GM10847 (cell line): Measurements from ENCODE around the gene SEPTIN7.

ENCODE experiments used
- POLR2A ChIP-seq: IDR thresholded peaks from 2 replicates; pipeline ENCODE4 v1.6.1; 2011; ENCODE audit not compliant: insufficient read length; ENCODE audit errors: extremely low read depth

Gene SEPTIN7

DNA sequence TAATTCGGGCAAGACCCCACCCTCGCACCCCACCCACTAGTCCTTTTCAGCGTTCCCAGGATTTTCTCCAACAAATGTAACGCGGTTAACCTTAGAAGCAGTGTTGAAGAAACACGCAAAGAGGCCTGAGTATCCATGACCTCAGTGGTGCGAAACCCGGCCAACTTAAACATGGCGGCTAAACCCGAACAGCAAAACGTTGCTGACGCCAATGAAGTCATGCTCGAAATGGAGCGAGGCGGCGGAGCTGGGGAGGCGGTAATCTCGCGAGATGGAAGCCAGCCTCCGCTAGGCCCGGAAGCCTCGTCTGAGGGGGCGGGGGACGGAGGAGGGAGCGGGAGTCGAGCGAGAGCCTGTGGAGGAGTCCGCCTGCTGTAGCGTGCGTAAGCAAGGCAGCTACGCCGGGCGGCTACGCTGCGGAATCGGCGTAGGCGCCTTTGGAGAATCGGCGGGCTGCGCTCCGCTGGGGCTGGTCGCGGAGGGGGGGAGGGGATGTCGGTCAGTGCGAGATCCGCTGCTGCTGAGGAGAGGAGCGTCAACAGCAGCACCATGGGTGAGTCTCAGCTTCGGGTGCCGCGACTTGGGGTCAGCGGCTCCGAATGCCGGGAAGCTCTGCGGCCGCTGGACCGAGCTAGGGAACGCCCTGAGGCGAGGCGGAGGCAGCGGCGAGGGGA is at the start of gene SEPTIN7:
TSS of gene SEPTIN7 (plus strand) at position 340 of the 674 bp plus-strand sequence. CDS start at position 493, 153 bp downstream.
- TF ChIP-seq POLR2A, result peak; percentile 68

DNA sequence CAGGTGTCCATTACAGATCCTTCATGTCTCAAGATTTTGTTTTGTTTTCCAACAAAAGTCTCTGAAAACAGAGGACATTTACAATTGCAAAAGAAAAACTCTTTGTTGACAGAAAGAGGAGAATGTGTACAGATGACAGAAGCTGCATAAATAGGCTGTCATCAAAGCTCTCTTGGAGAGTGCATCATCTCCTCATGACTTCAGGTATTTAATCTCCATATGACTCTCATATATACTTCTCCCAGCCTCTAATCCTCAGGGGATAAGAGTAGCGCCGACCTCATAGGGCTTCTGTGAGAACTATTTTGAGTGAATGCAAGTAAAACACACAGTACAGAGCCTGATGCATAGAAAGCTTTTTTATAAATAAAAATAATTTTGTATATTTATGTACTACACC is 48.1 kb upstream of the SEPTIN7 start:
- TF ChIP-seq POLR2A, result no peak

DNA sequence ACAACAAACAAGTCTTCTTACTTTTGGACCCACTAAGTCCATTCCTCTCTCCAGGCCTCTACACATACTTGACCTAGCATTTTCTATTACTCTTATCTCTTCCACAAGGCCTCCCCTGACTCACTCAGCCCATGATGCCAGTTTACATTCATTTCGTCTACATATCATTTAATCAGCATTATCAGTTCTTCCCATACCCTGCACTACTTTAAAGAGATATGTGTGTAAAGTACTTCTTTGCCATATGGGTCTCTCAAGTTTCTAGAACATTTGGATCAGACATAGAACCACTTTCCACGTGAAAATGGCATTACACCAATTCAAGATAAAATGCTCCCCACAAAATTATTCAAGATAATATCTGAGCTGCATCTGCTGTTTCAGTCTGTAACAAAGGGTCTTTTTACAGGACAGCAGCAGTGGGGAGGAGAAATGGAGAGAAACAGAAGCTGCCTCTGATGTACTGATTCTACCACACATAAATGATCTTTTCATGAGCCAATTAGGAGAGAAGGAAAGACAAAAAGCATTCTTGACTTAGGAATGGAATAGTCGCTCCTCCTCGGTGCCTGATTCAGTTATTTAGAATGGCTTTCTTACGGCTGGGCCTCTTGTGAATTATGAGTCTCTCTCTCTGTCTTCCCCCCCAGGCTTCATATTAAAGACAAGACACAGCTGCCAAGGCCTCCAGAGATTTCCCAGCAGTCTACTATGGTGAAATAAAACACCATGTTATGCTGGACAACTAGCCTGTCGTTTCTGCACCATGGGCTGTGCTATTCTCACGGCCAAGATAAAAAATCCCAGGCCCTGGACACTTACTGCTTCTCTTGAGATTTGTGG is 46.9 kb upstream of the SEPTIN7 start:
- no peak for TF ChIP-seq POLR2A

DNA sequence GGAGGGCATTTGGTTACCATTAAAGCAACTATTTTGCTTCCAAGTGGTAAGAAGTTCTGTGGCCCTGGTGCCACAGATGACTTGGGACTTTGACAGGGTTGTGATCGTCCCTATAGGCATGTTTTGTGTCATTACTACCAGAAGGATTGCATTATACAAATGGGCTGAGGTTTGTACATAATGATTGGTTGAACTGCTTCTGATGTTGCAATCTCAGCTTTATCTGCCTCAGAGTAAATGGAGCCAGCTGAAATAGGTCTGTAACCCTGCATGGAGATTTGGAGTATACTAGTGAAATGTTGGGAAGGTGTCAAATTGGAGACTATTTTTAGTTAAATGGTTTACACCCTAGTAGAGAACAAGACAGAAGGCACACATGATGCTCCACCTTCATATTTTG is 46.1 kb upstream of the SEPTIN7 start:
- TF ChIP-seq POLR2A, result no peak

DNA sequence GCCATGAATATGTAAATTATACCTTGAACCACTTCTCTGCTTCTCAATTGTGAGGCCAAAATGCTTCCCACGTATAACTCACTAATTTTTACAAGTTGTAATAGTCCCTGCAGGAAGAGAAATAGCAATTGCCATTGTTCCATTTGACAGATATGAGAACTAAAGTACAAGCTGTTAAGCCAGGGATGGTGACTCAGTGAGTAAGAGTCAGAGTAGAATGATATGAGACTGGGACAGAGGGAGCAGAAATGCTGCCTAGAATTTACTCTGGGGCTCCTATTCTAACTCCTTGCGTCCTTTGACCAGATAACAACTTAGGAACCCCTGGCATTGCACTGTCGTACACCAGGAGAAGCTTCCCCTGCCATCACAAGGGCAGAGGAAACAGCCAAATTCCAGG is 45.1 kb upstream of the SEPTIN7 start:
- no peak for TF ChIP-seq POLR2A

DNA sequence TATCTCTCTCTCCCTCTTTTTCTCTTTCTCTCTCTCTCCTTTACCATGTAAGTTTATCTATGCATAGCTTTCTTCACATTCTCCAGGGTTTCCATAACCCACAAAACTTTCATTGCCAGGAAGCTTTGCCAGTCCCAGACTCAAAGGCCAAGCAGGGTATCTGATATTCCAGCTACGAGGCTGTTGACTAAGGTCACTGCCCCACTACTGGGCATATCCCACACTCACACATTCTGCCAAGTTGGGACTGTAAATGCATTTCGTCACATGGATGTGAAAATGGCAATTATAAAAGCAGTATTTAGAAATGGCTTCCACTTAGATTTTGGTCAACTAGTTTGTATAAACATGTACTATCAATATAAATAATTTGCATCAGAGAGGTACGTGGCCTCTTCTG is 43.3 kb upstream of the SEPTIN7 start:
- TF ChIP-seq POLR2A, result no peak

DNA sequence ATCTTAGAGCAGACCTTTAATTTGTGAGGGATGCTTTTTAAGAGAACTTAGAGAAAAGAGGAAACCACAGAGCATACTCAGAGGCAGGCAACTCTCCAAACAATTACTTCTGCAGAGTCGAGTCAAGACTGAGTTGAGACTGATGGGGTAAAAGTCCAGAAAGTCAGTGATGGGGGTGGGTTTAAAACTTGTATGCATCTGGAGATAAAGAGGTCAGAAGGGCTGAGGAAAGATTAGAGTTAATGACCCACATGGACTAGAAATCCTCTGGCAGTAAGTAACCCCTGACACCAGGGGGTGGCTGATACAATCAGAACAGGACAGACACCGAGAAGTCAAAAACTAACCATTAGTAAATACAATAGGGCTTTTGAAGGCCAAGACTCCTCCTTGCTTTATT is 42.4 kb upstream of the SEPTIN7 start:
- no peak for TF ChIP-seq POLR2A

DNA sequence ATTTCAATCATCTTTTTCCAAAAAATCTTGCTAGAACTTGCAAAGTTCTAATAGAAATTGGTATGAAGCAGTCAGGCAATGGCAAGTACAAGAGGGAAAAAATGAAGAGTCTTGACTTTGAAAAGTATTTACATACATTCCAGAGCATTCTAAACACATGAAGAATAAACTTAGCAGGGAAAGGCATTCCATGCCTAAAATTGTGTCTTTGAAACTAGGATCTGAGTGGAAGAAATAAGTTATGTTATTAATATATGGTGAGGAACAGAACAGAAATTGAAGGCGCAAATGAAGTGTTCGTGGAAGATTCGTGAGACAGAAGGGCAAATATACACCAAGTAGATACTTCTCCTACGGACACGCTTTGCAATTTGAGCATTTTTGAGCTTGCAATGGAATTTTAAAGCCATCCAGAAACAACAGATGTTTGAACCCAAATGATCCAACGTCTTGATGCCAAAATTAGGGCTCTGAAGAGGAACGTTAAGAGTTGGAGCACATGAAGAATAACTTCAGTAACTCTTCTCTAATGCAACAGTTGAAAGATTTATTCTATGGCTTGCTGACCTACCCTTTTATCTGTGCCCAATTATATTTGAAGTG is 40.6 kb upstream of the SEPTIN7 start:
- no peak for TF ChIP-seq POLR2A

DNA sequence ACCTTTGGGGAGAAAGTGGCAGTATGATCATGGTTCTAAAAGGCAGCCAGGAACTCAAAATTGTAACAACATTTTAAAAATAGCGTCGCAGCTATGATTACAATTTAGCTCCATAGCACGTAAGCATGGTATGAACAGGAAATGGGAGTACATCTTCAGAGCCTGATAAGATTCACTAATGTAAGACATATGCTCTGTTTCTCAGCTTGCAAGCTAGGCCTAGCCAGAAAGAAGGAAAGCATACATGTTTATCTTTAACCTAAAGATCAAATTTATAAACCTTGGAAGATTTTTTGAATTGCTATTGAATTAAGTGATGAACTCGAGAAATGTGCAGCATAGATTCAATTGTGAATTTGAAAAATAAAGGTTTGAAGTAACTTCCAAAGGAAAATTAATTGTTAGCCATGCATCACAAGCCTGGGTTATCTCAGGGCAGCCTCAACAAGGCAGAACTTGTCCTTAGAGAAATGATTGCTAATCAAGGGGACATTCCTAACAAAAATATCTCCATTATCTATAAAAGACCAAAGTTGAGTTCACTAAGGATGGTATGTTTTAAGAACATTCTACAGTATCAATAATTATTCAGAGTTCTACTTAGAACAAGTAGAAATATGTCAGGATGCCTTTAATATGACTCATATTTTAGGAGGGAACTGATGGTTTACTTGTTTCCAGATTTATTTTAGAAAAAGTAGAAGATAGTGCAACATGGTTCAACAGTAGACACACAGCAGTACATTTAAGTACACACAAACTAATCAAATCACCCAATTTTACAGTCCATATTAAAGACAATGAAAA is 38.8 kb upstream of the SEPTIN7 start:
- TF ChIP-seq POLR2A, result no peak

DNA sequence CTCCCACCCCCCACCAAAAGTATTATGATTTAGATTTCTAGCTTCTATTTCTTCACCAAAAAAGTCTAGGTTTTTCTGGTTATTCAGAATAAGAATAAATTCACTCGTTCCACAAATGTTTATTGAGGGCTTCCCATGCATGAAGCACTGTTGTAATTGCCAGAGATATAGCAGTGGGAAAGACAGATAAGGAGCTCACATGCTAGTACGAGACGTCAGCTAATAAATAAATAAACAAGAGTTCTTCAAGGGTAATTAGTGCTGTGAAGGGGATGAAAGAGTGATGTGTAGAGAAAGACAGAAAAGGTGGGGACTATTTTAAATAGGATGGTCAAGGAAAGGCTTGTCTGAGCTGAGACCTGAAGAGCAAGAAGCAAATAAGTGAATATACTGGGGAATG is 38.1 kb upstream of the SEPTIN7 start:
- TF ChIP-seq POLR2A, result no peak

DNA sequence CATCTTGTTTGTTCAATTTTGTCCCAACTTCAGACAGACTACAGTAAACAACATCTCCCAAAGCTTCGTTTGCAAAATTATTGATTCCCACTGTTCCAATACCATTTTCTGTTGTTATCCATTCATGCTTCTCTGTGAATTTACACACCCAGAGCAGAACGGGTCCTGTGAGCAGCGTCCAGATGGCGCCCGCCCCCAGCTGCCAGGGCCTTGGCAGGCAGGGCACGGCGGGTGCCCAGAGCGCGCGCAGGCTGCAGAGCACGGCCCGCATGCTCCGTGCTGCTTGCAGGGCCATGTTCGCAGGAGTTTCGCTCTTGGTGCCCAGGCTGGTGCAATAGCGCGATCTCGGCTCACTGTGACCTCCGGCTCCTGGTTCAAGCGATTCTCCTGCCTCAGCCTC is 32.5 kb upstream of the SEPTIN7 start:
- no peak for TF ChIP-seq POLR2A

DNA sequence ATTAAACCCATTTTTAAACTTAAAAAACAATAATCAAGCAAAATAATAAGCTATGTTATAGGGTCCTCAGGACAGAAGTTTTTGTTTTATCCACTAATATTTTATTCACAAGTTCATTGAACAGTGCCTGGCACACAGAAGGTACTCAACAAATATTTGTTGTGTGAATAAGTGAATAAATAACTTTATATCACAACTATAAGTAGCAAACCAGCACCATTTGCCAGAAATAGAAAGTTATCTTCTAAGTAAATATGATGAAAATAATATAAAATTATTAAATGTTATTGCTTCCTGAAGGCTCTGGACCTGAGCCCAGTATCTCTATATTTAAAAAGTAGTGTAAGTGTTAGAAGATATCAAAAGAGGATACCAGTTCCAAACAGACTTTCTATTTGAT is 29.1 kb upstream of the SEPTIN7 start:
- no peak for TF ChIP-seq POLR2A

DNA sequence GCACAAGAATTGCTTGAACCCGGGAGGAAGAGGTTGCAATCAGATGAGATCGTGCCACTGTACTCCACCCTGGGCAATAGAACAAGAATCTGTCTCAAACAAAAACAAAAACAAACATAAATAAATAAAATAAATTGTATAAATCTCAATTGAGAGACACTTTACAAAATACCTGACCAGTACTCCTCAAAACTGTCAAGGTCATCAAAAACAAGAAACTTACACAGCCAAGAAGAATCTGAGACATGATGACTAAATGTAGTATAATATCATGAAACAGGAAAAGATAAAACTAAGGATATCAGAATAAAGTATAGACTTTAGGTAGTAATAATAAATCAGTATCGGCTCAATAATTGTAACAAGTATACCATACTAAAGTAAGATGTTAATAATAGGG is 26.9 kb upstream of the SEPTIN7 start:
- no peak for TF ChIP-seq POLR2A

DNA sequence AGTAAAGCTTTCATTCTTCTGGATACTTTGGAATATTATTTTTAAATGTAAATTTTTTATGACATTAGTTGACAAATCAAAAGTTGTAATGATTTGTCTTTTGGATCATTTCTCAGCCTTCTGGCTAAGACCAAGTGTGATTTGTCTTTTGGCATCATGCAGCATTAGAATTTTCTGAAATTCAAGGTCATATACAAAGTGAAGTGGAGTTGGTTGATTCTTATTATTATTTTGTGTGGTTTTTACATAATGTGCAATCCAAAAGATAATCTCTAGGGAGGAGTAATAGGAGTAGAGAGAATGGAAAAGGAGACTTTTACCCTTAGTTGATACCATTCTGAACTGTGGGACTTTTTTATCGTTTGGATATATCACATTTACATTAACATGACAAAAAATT is 24.2 kb upstream of the SEPTIN7 start:
- TF ChIP-seq POLR2A, result no peak

DNA sequence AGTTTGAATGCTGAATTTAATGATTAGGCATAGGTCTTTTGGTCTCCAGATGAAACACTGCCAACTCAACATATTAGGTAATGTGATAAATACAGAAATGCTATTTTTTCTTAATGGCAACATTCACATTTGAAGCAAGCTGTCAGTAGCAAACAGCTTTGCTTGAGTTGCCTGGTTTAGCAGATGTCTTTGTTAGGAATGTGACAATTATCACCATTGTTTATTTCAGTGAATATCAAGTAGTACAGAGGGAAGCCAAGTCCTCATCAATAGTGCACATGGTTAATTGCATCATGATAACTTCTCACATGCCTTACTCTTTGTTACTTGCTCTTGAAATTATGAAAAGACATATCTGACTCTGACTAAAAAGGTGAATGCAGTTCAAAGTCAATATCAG is 23.7 kb upstream of the SEPTIN7 start:
- TF ChIP-seq POLR2A, result no peak
